Astrocyte of the hippocampus (primary cell): ENCODE data around the gene WBP1L.
A peak's percentile ranks its signal among the peaks of the same experiment; 100 is the strongest.
"Not testable (repeated sequence)": the region's sequence is repeated elsewhere in the genome, so short reads cannot be mapped to it uniquely, and the experiment has no call there.

Source experiments
- DNase-seq: peaks from one replicate; pipeline ENCODE4 v3.0.0; 2011; ENCODE audit warnings: low read depth, low spot score

The WBP1L gene

GRCh38 chr10:102838276-102838927, 94.7 kb downstream of the WBP1L start:
- DNase-seq: not testable (repeated sequence)

- peak; percentile 30 for DNase-seq
Measured at GRCh38 chr10:102841827-102842345, 98.1 kb downstream of the WBP1L start.

GRCh38 chr10:102843139-102843538, 99.4 kb downstream of the WBP1L start:
- DNase-seq: not testable (repeated sequence)

DNA sequence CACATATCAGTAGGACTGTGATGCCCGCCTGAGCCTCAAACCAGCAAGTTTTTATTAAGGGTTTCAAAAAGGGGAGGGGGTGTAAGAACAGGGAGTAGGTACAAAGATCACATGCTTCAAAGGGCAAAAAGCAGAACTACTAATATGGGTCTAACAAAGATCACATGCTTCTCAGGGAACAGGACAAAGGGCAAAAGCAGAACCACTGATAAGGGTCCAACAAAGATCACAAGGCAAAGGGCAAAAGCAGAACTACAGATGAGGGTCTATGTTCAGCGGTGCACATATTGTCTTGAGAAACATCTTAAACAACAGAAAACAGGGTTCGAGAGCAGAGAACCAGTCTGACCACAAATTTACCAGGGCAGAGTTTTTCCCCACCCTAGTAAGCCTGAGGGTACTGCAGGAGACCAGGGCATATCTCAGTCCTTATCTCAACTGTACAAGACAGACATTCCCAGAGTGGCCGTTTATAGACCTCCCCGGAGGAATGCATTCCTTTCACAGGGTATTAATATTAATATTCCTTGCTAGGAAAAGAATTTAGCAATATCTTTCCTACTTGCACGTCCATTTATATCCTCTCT, 100.5 kb downstream of the WBP1L start:
- not testable (repeated sequence) for DNase-seq

- no peak for DNase-seq
Measured at GRCh38 chr10:102845352-102845902, 101.7 kb downstream of the WBP1L start.

- no peak for DNase-seq
Measured at GRCh38 chr10:102850025-102850518, 106.3 kb downstream of the WBP1L start.

- not testable (repeated sequence) for DNase-seq
Measured at GRCh38 chr10:102853237-102853636, 109.5 kb downstream of the WBP1L start.

DNA sequence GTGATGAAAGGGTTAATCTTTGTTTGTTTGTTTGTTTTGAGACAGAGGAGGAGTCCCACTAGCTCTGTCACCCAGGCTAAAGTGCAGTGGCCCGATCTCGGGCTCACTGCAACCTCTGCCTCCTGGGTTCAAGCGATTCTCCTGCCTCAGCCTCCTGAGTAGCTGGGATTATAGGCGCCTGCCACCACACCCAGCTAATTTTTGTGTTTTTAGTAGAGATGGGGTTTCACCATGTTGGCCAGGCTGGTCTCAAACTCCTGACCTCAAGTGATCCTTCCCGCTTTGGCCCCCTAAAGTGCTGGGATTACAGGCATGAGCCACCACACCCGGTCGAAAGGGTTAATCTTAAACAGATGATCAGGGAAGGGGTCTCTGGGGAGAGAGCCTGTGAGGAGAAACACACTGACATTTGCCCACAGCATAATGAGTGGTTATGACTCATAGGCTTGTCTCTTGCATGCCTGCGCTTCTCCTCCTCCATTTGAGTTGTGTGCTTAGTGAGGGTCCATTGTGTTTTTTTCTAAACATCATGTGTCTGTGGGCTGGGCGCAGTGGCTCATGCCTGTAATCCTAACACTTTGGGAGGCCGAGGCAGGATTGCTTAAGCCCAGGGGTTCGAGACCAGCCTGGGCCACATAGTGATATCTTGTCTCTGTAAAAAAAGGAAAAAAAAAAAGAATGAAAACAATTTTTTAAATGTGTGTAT, 112.1 kb downstream of the WBP1L start:
- peak; percentile 95 for DNase-seq

DNA sequence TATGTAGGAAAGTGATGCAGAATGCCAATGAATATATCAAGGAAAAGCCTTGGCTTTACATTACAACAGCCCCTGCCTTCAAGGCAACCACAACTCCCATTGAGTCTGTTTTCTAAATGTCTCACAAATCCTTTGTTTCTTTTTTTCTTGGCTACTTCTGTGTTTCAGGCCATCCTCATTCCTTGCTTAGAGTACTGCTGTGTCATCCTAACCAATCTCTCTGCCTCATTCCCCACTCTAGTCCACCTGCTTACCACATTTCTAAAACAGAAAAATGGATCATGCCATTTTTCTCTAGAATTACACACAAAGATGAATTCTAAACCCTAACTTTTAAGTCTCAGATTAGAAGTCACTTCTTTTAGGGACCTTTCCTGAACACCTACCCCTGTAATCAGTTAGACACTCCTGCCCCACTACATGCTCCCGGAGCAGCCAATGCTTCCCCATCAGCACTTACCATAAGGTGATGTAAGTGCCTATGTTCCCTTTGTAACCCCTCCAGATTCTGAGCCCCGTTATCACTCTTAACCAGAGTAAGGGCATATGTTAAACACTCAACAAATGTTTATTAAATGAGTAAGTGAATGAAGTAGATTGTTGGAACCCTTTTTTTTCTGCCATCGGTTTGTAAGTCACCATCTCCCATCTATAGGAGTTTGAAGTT, 113.1 kb downstream of the WBP1L start:
- DNase-seq: no peak

- no peak for DNase-seq
Measured at GRCh38 chr10:102859911-102860310, 116.2 kb downstream of the WBP1L start.

DNA sequence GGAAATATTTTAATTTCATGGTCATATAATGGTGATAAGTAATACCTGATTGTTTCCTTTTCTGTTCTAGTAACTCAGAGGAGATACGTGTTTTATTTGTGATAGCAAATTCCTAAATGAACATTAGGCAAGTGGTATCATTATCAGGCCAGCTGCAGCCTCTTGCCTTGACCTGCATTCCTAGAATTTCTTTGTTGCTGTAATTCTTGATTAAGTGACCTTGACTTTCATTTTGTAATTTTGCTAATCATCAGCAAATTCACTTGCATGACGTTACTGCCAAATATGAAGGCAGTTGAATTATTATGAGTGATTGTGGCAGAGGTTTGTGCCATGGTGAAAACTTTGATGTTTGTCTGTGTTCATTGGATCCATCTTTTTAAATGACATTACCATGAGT, 119.9 kb downstream of the WBP1L start:
- DNase-seq: no peak

DNA sequence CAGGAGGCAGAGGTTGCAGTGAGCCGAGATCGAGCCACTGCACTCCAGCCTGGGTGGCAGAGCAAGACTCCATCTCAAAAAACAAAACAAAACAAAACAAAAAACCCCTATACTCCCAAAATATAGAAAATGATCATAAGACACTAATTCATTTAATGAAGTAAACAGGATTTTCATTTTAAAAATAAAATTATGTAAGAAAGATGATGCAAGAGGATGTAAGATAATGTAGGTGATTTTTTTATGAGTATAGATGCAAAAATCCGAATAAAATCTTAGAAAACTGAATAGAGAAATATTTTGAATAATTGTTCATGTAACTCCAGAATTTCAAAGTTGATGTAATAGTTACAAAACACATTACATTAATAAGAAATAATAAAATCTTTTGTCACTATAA, 121.9 kb downstream of the WBP1L start:
- DNase-seq: no peak
